H1 (cell line): Measurements from ENCODE around the gene POLDIP3. TPM values are rescaled to one million over a fixed set of nuclear protein-coding genes. Genes with fewer than 3 reads are reported as not detected.
A peak's percentile ranks its signal among the peaks of the same experiment; 100 is the strongest.

Experiments
- CTCF ChIA-PET: fragments of 300-600 bp; sonication (Branson Sonifier 250); formaldehyde crosslinking; loops from one replicate; lab custom pipeline; 2021; ENCODE audit not compliant: partially characterized antibody; lab: Charles Lee
- POLR2A ChIA-PET: fragments of 300-600 bp; sonication (Branson Sonifier 250); formaldehyde crosslinking; loops from one replicate; lab custom pipeline; 2021; ENCODE audit warnings: inconsistent platforms; ENCODE audit not compliant: partially characterized antibody; lab: Charles Lee
- DNase-seq, 2 experiments: peaks; one replicate each; pipeline versions ENCODE4 v3.0.0 to v3.0.0-alpha.2; 2010 to 2022; ENCODE audit warnings: low spot score in 2 of 2, low read depth in 1 of 2, mixed read lengths in 1 of 2
- FAIRE-seq: peaks from 2 replicates; lab custom pipeline; 2011; peaks lifted over from hg19 to GRCh38; lab: Jason Lieb, UNC
- H2AFZ ChIP-seq: 2 replicates; pipeline ENCODE4 v1.8.1; 2012; ENCODE audit warnings: low read length, inconsistent platforms
- H2AK5ac ChIP-seq: 2 replicates; pipeline ENCODE4 v1.6.1; 2013; ENCODE audit warnings: low read depth, low read length
- H2BK120ac ChIP-seq: replicated peaks from 2 replicates; pipeline ENCODE3; 2013; ENCODE audit warnings: low read depth, low read length, inconsistent platforms
- H2BK12ac ChIP-seq: 2 replicates; pipeline ENCODE4 v1.6.1; 2013; ENCODE audit warnings: low read depth, low read length
- H2BK15ac ChIP-seq: 2 replicates; pipeline ENCODE4 v1.6.1; 2013; ENCODE audit warnings: low read length
- H2BK20ac ChIP-seq: 2 replicates; pipeline ENCODE4 v1.6.1; 2013; ENCODE audit warnings: low read length
- H2BK5ac ChIP-seq: 2 replicates; pipeline ENCODE4 v1.6.1; 2013; ENCODE audit warnings: low read depth, low read length
- H3K14ac ChIP-seq: 2 replicates; pipeline ENCODE4 v1.6.1; 2013; ENCODE audit warnings: inconsistent platforms; ENCODE audit not compliant: insufficient read length
- H3K18ac ChIP-seq: 2 replicates; pipeline ENCODE4 v1.6.1; 2013; ENCODE audit warnings: low read length; ENCODE audit errors: extremely low read depth
- H3K23ac ChIP-seq: 2 replicates; pipeline ENCODE4 v1.6.1; 2013; ENCODE audit warnings: inconsistent platforms; ENCODE audit not compliant: insufficient read length
- H3K23me2 ChIP-seq: 2 replicates; pipeline ENCODE4 v1.6.1; 2013; ENCODE audit warnings: low read depth, low read length
- H3K27ac ChIP-seq: 2 replicates; pipeline ENCODE4 v1.6.1; 2011; ENCODE audit warnings: low read depth, low read length, inconsistent platforms
- H3K27me3 ChIP-seq, 4 experiments: replicated peaks in 1 of 4; 1 replicate in 1 of 4; 2 replicates in 3 of 4; pipeline versions ENCODE4 v1.6.1 to v1.8.1; 2011 to 2013; ENCODE audit warnings: low read length in 3 of 4, mild to moderate bottlenecking in 3 of 4, inconsistent platforms in 2 of 4, mixed read lengths in 2 of 4, moderate library complexity in 1 of 4; ENCODE audit not compliant: control insufficient read depth in 3 of 4, insufficient read depth in 3 of 4; ENCODE audit errors: extremely low read depth in 1 of 4
- H3K36me3 ChIP-seq, 4 experiments: 2 replicates each; pipeline versions ENCODE4 v1.6.1 to v1.8.1; 2011 to 2013; ENCODE audit warnings: mild to moderate bottlenecking in 4 of 4, low read length in 3 of 4, moderate library complexity in 2 of 4, control low read depth in 1 of 4, inconsistent platforms in 1 of 4; ENCODE audit not compliant: insufficient read depth in 4 of 4, control insufficient read depth in 2 of 4
- H3K4ac ChIP-seq: replicated peaks from 2 replicates; pipeline ENCODE3; 2013; ENCODE audit warnings: low read length, low read depth, mixed read lengths, inconsistent platforms; ENCODE audit not compliant: insufficient read length
- H3K4me1 ChIP-seq, 4 experiments: replicated peaks in 1 of 4; 1 replicate in 1 of 4; 2 replicates in 3 of 4; pipeline versions ENCODE4 v1.6.1 to v1.8.1; 2011 to 2013; ENCODE audit warnings: low read length in 3 of 4, inconsistent platforms in 2 of 4, mixed read lengths in 1 of 4; ENCODE audit not compliant: insufficient read depth in 4 of 4, control insufficient read depth in 3 of 4
- H3K4me2 ChIP-seq, 2 experiments: 2 replicates each; pipeline versions ENCODE4 v1.6.1 to v1.8.1; 2011 to 2013; ENCODE audit warnings: low read depth in 2 of 2, low read length in 2 of 2, control low read depth in 1 of 2, inconsistent platforms in 1 of 2, mild to moderate bottlenecking in 1 of 2; ENCODE audit not compliant: insufficient read depth in 1 of 2
- H3K4me3 ChIP-seq, 4 experiments: fragments of 200-600, 300-600 bp in 1 of 4; sonication (generic), shearing (Covaris generic), sonication (Bioruptor Twin) in 1 of 4; 2 replicates each; pipeline versions ENCODE4 v1.5.1 to v1.8.1; 2011 to 2016; ENCODE audit warnings: low read length in 4 of 4, low read depth in 3 of 4, control low read depth in 2 of 4, inconsistent platforms in 2 of 4, mild to moderate bottlenecking in 2 of 4, mixed read lengths in 1 of 4, moderate library complexity in 1 of 4; ENCODE audit not compliant: insufficient read depth in 2 of 4; ENCODE audit errors: extremely low read depth in 1 of 4
- H3K56ac ChIP-seq: replicated peaks from 2 replicates; pipeline ENCODE3; 2013; ENCODE audit warnings: low read depth, mild to moderate bottlenecking, mixed read lengths, low read length, inconsistent platforms; ENCODE audit not compliant: insufficient read length
- H3K79me1 ChIP-seq: 2 replicates; pipeline ENCODE4 v1.6.1; 2013; ENCODE audit warnings: low read depth, low read length, control low read depth
- H3K79me2 ChIP-seq, 2 experiments: 2 replicates each; pipeline versions ENCODE4 v1.6.1 to v1.8.1; 2012 to 2013; ENCODE audit warnings: low read length in 2 of 2, mild to moderate bottlenecking in 2 of 2, inconsistent platforms in 1 of 2; ENCODE audit not compliant: insufficient read depth in 2 of 2, control insufficient read depth in 1 of 2
- H3K9ac ChIP-seq, 4 experiments: replicated peaks in 1 of 4; 1 replicate in 1 of 4; 2 replicates in 3 of 4; pipeline versions ENCODE4 v1.6.1 to v1.8.1; 2011 to 2013; ENCODE audit warnings: low read depth in 3 of 4, low read length in 3 of 4, control low read depth in 2 of 4, mild to moderate bottlenecking in 2 of 4, moderate library complexity in 2 of 4, inconsistent platforms in 1 of 4; ENCODE audit errors: extremely low read depth in 1 of 4
- H3K9me3 ChIP-seq, 2 experiments: 2 replicates each; pipeline versions ENCODE4 v1.6.1 to v1.8.1; 2012 to 2013; ENCODE audit warnings: mild to moderate bottlenecking in 2 of 2, moderate library complexity in 2 of 2, control low read depth in 1 of 2, inconsistent platforms in 1 of 2, low read depth in 1 of 2, low read length in 1 of 2, mixed read lengths in 1 of 2; ENCODE audit not compliant: insufficient read depth in 2 of 2
- H4K20me1 ChIP-seq, 2 experiments: replicated peaks in 1 of 2; 2 replicates each; pipeline versions ENCODE3 to v1.8.1; 2011 to 2013; ENCODE audit warnings: inconsistent platforms in 2 of 2, low read length in 2 of 2, mild to moderate bottlenecking in 1 of 2; ENCODE audit not compliant: insufficient read depth in 2 of 2, control insufficient read depth in 1 of 2
- H4K5ac ChIP-seq: 2 replicates; pipeline ENCODE4 v1.6.1; 2013; ENCODE audit warnings: low read length, low read depth, mixed read lengths, inconsistent platforms; ENCODE audit not compliant: insufficient read length
- H4K8ac ChIP-seq: 2 replicates; pipeline ENCODE4 v1.8.0; 2013; ENCODE audit warnings: mild to moderate bottlenecking, moderate library complexity, low read length, inconsistent platforms; ENCODE audit not compliant: insufficient read depth; ENCODE audit errors: extremely low read depth
- H4K91ac ChIP-seq: replicated peaks from 2 replicates; pipeline ENCODE3; 2013; ENCODE audit warnings: low read length, mixed read lengths, inconsistent platforms; ENCODE audit not compliant: insufficient read length
- EGR1 ChIP-seq: IDR thresholded peaks from 2 replicates; pipeline ENCODE4 v1.6.1; 2011; ENCODE audit warnings: low read depth, low read length, borderline replicate concordance
- MAFK ChIP-seq: IDR thresholded peaks from 2 replicates; pipeline ENCODE4 v1.6.1; 2012; ENCODE audit warnings: low read depth, mild to moderate bottlenecking, improper control_type of control experiment, low read length
- RAD21 ChIP-seq, 2 experiments: IDR thresholded peaks in 1 of 2; conservative IDR thresholded peaks in 1 of 2; 2 replicates each; pipeline ENCODE4 v1.6.1; 2011; ENCODE audit warnings: low read depth in 2 of 2, low read length in 2 of 2, improper control_type of control experiment in 1 of 2, inconsistent platforms in 1 of 2, mild to moderate bottlenecking in 1 of 2, moderate library complexity in 1 of 2
- WGBS, 2 experiments: shearing (Covaris generic) in 1 of 2; methylation state at CpG; one replicate each; pipeline versions ENCODE4 v1.1.6 to v1.1.7; 2013 to 2015; ENCODE audit warnings: low lambda C conversion rate in 2 of 2, mixed read lengths in 2 of 2, inconsistent platforms in 1 of 2, low coverage in 1 of 2, missing lambda C conversion rate in 1 of 2; ENCODE audit not compliant: insufficient replicate concordance in 2 of 2, insufficient coverage in 1 of 2, insufficient read length in 1 of 2; ENCODE audit errors: extremely low coverage in 1 of 2, missing lambda C conversion rate in 1 of 2; 5-methylcytosine and 5-hydroxymethylcytosine counted together
- polyA plus RNA-seq, 7 experiments: library from polyadenylated mRNA; depleted of rRNA in 3 of 7; stranded (reverse) in 5 of 7; unstranded in 2 of 7; fragments of >200 nt in 5 of 7; fragments of 200-250 nt in 2 of 7; gene quantifications; 1 replicate in 5 of 7; 2 replicates in 1 of 7; 4 replicates in 1 of 7; pipeline versions ENCODE4 v1.2.1 to v1.2.3, GENCODE V29; 2011 to 2013; ENCODE audit warnings: missing spikeins in 2 of 7, mixed read lengths in 2 of 7
- total RNA-seq: library from RNA; stranded (reverse); fragmentation: NEBNext Ultra II Directional; extraction: Animal tissue kit (Norgen Biotek cat#: 25700); gene quantifications from 2 replicates; pipeline ENCODE4 v1.2.1, GENCODE V29; 2021
- TF ChIP-seq, protein P1 (sequence below), 3 experiments: IDR thresholded peaks; 1 replicate in 2 of 3; 2 replicates in 1 of 3; pipeline versions ENCODE4 v1.5.1 to v1.6.1; 2011; ENCODE audit warnings: low read length in 3 of 3, mild to moderate bottlenecking in 3 of 3, inconsistent platforms in 2 of 3, low read depth in 1 of 3, moderate library complexity in 1 of 3; ENCODE audit not compliant: insufficient read depth in 1 of 3; ENCODE audit errors: control extremely low read depth in 1 of 3

POLDIP3 gene
- total and polyA plus RNA-seq, 2 of the 8 experiments (the other 6 are each of a cell fraction or from before 2014, with no cell fraction given) = 43.5 to 84.6 TPM

DNA sequence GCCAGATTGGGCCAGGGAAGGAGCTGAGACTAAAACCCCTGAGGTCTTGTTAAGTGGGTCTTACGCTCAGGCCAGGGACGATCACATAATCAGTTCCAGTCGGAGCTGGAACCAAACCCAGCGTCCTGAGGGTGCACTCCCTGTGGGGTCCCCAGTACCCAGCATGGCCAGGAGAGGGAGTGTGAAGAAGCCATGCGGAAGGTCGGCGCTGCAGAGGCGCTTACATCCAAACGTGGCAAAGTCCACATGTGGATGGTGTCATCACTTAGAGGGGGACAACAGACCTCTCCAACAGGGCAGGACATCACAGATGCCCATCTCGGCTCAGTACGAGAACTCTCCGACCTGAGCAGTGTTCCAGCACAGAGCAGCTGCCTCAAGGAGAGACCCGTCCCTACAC lies 17.4 kb upstream of the POLDIP3 start:
- WGBS, 2 experiments = 88% methylated on average over 12 of the region's 13 CpGs; no CpG with 5 or more reads in 1 of the 2 experiments
- Histone ChIP-seq H3K23me2 (no peaks in the 10 kb centered on the region), H3K4me1 (no peaks in the 10 kb centered on the region), H4K8ac (no peak overlapping the region), H3K4me3 (no peak overlapping the region), H4K91ac (no peak overlapping the region), H3K27me3 (no peaks in the 10 kb centered on the region), H3K9ac (no peak overlapping the region), H4K5ac (no peak overlapping the region), H3K36me3 (peaks cover 2 to 30% (median 14%) of the 10 kb centered on the region in 4 experiments; a peak in 5 of 8 replicates), H3K56ac (no peak overlapping the region), H3K4me2 (no peak overlapping the region), H2BK5ac (0 out of 2 replicates have a peak overlapping the region, but pooled peaks have one; percentile 35), H3K14ac (no peak overlapping the region), H3K4ac (no peak overlapping the region), H2BK20ac (no peak overlapping the region), H3K27ac (no peak overlapping the region), H2AFZ (no peak overlapping the region), H3K79me1 (no peaks in the 10 kb centered on the region; the same call in 1 of the 2 replicates), H3K18ac (no peak overlapping the region), H2BK15ac (no peak overlapping the region), H4K20me1 (peaks cover 0 to 8% of the 10 kb centered on the region in 2 experiments), H3K9me3 (no peaks in the 10 kb centered on the region), H2AK5ac (no peak overlapping the region), H3K23ac (no peak overlapping the region), H3K79me2 (no peaks in the 10 kb centered on the region; a peak in 1 of 4 replicates), H2BK120ac (no peak overlapping the region), H2BK12ac (no peak overlapping the region)
- FAIRE-seq (no peak), DNase-seq (no peak)
- TF ChIP-seq EGR1 (0 out of 2 replicates have a peak, but pooled peaks have one; percentile 30), MAFK (no peak), RAD21 (IDR thresholded peaks at IDR 0.05 in 1 of 2, conservative IDR thresholded peaks at IDR 0.05 in 1 of 2; ENCODE audit: low read depth in 2 of 2, low read length in 2 of 2) (peak; percentile 28 to 37)
- TF ChIP-seq, protein P1, sequence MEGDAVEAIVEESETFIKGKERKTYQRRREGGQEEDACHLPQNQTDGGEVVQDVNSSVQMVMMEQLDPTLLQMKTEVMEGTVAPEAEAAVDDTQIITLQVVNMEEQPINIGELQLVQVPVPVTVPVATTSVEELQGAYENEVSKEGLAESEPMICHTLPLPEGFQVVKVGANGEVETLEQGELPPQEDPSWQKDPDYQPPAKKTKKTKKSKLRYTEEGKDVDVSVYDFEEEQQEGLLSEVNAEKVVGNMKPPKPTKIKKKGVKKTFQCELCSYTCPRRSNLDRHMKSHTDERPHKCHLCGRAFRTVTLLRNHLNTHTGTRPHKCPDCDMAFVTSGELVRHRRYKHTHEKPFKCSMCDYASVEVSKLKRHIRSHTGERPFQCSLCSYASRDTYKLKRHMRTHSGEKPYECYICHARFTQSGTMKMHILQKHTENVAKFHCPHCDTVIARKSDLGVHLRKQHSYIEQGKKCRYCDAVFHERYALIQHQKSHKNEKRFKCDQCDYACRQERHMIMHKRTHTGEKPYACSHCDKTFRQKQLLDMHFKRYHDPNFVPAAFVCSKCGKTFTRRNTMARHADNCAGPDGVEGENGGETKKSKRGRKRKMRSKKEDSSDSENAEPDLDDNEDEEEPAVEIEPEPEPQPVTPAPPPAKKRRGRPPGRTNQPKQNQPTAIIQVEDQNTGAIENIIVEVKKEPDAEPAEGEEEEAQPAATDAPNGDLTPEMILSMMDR (IDR thresholded peaks at IDR 0.05; ENCODE audit: control extremely low read depth in 1 of 3, insufficient read depth in 1 of 3, low read depth in 1 of 3, low read length in 3 of 3) = peak; percentile 55 to 66 (median 58)
- POLR2A ChIA-PET = interaction anchor here (1.5 to 3.5 kb wide), 3 partner anchors 10 to 17 kb away, joined by 3 to 23 read pairs (median 10); partner anchors contain the start of genes CYB5R3 and POLDIP3
- CTCF ChIA-PET = interaction anchor here (0.8 to 5.0 kb wide), 9 partner anchors 9 to 59 kb away, joined by 3 to 43 read pairs (median 3); partner anchors contain the start of gene ATP5MGL
